ENCODE data around the gene LMBRD2.

DNA sequence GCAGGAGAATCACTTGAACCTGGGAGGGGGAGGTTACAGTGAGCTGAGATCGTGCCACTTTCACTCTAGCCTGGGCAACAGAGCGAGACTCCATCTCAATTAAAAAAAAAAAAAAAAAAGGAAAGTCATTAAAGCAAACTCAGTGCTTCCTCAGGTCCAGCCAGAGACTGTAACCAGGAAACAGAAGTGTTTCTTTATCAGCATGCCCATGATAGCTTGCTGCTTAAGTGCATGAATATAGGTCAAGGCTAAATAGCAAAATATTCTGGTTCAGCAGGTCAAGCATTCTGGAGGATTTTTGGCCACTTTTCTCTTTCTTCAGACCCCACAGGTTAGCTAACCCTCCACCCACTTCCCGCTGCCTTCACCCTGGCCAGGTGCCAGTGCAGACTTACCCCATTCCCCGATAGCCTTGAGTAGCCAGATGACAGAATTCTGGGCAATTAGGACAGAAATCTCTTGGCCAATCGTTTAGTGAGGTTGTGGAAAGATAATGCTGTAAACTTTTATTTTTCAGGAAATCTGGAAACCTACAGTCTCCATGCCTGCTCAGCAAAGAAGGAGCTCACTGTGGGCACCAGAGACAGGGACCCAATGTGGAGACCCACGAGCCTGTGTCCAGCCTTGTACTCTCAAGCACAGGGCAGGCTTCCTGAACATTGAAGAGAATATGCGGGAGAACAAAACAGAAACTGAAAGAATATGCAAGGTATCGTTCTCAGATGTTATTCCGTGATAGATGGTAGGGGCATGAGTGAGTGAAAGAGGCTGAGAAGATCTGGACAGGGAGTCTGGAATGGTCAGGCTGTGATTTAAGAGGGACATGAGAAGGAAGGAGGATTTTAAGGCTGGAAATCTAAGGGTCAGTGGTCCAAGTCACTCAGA, 80.8 kb downstream of the LMBRD2 start:
- TF ChIP-seq, protein P1, sequence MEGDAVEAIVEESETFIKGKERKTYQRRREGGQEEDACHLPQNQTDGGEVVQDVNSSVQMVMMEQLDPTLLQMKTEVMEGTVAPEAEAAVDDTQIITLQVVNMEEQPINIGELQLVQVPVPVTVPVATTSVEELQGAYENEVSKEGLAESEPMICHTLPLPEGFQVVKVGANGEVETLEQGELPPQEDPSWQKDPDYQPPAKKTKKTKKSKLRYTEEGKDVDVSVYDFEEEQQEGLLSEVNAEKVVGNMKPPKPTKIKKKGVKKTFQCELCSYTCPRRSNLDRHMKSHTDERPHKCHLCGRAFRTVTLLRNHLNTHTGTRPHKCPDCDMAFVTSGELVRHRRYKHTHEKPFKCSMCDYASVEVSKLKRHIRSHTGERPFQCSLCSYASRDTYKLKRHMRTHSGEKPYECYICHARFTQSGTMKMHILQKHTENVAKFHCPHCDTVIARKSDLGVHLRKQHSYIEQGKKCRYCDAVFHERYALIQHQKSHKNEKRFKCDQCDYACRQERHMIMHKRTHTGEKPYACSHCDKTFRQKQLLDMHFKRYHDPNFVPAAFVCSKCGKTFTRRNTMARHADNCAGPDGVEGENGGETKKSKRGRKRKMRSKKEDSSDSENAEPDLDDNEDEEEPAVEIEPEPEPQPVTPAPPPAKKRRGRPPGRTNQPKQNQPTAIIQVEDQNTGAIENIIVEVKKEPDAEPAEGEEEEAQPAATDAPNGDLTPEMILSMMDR (IDR thresholded peaks at IDR 0.05; ENCODE audit: low read length) = no peak
- TF ChIP-seq EZH2 (optimal IDR thresholded peaks at IDR 0.05; ENCODE audit: low read depth, low read length) (no peak), EZH2phosphoT487 (IDR thresholded peaks at IDR 0.05; ENCODE audit: low read length) (no peak)
